ENCODE data around the gene LTBP2.

LTBP2 gene

GRCh38 chr14:74613211-74613914, 1.3 kb upstream of the LTBP2 start:
- in situ Hi-C loops (cut with MboI; ENCODE audit: low sequenced_read_pairs), result no loop called here

DNA sequence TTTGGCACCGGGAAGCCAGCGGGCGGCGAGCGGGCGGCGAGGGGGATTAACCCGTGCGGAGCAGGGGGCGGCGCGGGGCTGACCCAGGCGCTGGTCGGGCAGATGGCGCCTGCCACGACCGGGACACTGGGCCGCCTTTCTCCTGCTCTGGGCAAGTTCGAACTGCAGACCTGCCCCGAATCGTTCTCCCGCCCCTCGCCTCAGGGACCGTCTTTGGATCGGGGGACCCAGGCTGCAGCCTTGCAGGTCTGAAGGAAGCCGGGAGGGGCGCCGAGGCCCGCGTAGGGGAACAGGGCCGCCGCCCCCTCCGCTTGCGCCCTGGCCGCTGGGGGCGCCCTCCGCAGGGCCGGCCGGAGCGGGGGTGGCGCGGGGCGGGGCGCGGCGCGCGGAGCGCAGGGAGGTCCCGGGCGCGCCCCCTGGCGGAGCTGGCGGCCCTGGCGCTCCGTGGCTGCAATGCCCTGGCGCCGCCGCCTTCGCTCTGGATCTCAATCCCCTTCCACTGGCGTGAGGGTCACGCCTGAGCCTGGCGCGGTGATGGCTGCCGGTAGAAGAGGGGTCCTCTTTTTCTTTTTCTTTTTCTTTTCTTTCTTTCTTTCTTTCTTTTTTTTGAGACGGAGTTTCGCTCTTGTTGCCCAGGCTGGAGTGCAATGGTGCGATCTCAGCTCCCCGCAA, 449 bp upstream of the LTBP2 start:
- in situ Hi-C loops (cut with MboI; ENCODE audit: low sequenced_read_pairs), result no loop called here

DNA sequence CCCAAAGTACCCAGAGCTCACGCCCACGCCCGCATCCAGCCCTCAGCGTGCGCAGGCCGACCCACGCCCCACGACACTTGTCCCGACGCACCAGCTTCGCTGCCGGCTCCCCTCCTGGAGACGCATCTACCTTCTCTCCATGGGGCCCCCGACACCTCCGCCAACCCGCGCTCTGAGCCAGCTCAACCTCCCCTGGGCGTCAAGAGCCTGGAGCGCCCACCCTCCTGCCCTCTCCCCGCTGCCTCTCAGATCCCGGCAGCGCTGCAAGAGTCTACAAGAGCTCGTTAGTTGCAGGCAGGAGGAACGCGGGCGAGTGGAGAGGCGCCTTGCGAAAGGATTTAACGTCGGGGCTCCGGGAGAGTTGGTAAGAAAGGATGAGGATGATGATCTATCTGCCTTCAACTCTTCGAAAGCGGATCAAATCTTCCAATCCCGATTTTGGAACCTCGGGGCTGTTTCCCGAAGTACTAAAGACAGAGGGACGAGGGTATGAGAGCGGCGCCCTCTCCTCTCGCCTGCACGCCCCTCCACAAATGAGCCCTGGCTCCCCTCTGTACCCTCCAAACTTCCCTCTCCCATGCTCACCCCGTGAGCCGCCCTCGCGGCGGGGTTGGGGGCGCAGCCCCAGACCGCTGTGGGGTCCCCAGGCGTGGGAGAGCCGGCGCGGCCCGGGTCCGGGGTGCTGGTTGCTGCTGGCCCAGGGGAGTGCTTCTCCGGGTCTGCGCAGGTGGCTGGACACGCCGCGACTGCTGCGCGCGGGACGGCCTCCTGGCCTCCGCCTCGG, 979 bp downstream of the LTBP2 start:
- in situ Hi-C loops (cut with MboI; ENCODE audit: low sequenced_read_pairs), result no loop called here

DNA sequence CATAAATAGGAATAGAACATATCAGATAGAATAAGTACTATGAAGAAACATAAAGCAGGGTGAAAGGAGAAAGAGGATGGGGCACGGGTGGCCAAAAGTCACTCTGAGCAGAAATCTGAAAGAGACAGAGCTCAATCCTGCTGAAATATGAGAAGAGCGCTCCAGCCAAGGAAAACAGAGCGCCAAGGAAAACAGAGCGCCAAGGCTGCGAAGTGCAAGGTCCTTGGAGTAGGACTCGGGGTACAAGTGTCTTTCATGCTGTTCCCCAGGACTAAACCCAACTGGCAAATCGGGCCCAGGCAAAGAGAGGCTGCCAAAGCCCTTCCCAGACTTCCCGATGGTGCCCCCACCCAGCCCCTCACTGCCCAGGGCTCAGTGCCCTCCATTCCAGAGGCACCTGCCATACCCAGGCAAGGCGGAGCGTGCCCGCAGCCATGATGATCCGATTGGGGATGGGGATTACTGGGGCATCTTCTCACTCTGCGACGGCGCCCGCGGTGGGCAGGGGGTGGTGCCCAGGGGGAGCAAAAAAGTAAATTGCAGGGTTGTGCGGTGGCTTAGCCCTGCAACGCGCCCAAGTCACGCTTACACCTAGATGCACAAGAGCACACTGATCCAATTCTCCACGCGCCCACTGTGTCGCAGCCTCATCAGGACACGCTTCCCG, 1.7 kb downstream of the LTBP2 start:
- in situ Hi-C loops (cut with MboI; ENCODE audit: low sequenced_read_pairs), result no loop called here

DNA sequence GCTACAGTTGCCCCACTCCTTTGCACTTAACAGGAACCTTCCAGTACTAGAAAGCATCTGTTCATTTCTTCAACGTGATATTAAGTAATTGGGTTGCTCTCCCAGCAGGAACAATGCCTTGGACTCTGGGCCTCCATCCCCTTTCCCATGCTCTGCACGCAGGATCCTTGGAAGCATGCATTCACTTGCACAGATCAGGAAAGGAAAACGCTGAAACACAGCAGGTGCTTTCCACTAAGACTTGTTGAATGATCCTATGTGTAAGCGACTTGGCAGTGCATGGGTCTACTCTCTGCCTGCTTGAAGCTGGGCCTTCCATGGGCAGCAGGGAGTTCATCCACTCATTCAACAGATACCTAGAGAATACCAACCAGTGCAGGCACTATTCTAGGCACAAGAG, 2.3 kb downstream of the LTBP2 start:
- in situ Hi-C loops (cut with MboI; ENCODE audit: low sequenced_read_pairs), result no loop called here

DNA sequence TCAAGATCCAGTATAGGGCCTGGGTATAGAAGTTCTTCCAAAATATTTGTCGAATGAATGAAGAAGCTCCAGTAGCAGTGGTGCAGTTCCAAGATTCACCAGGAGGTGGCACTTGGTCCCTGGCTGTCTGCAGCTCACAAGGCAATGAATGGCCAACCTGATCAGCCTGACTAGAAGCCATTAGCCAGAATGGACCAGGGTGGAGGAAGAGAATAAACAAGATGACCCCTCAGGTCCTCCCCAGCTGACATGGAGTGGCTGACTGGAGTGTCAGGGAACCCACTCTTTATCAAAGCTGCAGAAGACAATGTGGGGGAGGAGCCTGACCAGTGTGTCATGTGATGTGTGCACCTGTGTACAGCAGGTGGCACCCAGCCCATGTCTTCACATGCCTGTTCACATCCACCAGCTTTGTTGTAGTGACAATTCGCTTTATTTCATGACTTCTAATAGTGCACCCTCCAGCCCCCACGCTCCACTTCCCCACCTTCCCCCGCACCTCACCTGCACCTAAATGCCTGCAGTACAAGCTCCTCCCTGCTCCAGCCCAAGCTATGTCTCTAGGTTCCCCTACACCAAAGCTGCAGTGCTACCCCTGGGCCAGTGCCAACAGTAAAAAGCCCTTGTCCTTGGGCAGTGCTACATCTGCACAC, 3.0 kb downstream of the LTBP2 start:
- in situ Hi-C loops (cut with MboI; ENCODE audit: low sequenced_read_pairs), result no loop called here

GRCh38 chr14:74606727-74607126, 5.3 kb downstream of the LTBP2 start:
- in situ Hi-C loops (cut with MboI; ENCODE audit: low sequenced_read_pairs), result no loop called here

- in situ Hi-C loops (cut with MboI; ENCODE audit: low sequenced_read_pairs), result no loop called here
Measured at GRCh38 chr14:74605531-74606223, 6.4 kb downstream of the LTBP2 start.

GRCh38 chr14:74604911-74605310, 7.1 kb downstream of the LTBP2 start:
- in situ Hi-C loops (cut with MboI; ENCODE audit: low sequenced_read_pairs), result no loop called here

DNA sequence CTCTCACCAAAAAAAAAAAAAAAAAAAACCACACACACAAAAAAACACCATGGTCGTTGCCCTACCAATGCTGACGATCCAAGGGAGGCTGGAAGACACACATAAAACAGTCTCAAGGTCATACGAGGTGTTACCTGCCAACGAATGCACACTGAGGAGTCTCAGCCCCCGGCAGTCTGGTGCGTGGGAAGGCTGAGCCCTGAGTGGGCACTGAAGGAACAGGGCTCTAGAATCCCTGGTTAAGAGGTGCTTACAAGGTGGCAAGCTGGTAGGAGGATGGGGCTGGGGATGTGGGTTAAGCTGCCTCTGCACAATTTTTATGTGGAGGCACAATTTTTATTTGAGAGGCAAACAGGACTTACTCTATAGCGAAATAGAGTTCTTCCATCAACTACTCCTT, 7.9 kb downstream of the LTBP2 start:
- in situ Hi-C loops (cut with MboI; ENCODE audit: low sequenced_read_pairs), result no loop called here

DNA sequence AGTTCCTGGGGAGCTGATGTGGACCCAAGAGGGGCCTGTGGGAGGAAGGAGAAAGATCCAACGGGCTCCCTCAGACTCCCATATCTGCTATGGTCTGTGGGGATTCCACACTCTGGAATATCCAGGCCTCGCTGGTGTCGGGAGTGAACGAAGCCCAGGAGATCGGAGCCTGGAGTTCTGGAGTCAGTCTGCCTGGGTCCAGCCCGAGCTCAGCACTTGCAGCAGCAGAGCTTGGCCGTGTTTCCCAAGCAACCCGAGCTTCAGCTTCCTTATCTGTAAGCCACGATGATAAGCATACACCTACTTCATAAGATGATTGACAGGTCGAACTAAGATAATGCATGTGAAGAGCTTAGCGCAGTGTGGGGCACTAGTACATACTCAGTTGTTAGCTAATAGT, 10.1 kb downstream of the LTBP2 start:
- in situ Hi-C loops (cut with MboI; ENCODE audit: low sequenced_read_pairs), result no loop called here

DNA sequence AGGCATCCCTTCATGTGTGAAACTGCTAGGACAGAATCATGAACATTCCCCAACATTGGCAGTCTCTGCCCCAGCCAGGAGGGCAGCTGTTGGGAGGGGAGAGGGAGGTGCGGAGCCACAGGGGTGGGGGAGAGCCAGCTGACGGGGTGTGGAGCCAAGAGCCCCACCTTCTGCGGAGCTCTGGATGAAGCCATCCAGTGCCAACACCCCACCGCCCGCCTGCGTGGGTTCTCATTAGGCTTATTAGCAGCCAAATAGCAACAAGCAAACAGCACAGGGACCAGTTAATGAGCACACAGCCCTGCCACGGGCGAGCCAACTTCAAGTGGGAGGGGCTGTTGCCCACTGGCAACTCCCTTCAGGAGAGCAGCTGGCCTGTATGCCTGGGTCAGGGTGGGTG, 12.1 kb downstream of the LTBP2 start:
- in situ Hi-C loops (cut with MboI; ENCODE audit: low sequenced_read_pairs), result no loop called here

DNA sequence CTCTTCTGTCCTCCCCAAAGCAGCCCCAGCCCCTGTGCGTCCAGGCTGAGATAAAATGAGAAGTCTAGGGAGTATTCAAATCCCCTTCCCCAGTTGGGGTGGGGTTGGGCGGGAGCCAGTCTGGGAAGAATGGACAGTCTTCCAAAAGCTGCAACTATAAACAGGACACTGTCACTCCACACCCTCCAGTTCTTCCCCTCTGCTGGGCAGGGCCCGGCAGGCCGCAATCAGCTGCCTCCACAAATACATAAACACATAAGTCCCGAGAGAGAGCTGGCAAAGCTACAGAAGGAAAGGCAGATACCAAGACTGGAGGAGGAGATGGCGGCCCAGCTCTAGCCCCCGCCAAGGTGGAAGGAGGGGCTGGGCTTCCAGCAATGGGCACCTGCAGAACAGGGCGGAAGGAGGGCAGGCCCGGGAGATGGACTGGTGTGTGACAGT, 12.7 kb downstream of the LTBP2 start:
- in situ Hi-C loops (cut with MboI; ENCODE audit: low sequenced_read_pairs), result no loop called here

DNA sequence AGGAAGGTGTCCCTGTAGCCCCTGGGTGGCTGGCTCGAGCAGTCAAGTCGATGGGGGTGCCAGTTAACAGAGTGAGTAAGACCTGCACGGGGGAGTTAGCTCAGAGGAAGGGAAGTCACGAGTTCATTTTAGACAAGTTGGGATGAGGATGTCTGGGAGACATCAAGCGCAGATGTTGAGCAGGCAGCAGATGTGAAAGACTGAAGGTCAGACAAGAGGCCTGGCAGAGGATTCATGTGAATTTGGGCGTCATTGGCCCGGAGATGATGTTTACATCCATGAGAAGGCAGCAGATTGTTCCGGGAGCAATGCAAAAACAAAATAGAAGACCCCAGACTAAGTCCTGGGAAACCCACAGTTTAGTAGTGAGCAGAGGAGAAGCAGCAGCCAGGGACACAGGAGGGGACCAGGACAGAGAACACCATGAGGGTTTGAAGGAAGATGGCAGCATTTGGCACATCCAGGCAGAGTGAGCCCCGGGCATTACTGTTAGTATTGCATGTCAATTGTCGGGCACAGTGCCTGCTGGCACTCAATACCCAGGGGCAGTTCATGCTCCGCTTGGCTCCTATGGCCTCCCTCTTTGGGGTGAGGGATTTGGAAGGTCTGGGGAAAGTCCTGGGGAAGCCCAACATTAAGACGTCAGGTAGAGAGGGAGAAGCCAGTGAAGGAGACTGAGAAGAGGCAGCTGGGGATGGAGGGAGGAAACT, 15.1 kb downstream of the LTBP2 start:
- in situ Hi-C loops (cut with MboI; ENCODE audit: low sequenced_read_pairs), result no loop called here

- in situ Hi-C loops (cut with MboI; ENCODE audit: low sequenced_read_pairs), result no loop called here
Measured at GRCh38 chr14:74595006-74595735, 16.9 kb downstream of the LTBP2 start.

GRCh38 chr14:74594606-74595005, 17.4 kb downstream of the LTBP2 start:
- in situ Hi-C loops (cut with MboI; ENCODE audit: low sequenced_read_pairs), result no loop called here

DNA sequence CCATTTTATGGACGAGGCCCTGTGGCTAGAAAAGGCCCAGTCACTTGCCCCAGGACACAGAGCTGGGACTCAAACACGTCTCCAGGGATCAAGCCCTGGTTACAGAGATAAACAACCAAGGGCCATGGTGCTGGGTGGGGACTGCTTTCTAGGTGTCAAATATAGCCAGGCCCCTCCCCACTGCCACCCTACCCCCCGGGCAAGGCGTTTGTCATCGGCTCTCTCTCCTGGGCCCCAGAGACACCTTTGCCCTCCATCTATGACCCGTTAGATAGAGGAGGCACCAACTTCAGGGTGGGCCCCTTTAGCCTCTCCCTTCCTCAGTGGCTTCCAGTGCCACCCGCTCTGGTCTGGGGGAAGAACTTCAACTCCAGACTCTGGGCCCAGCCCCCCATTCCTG, 18.0 kb downstream of the LTBP2 start:
- in situ Hi-C loops (cut with MboI; ENCODE audit: low sequenced_read_pairs), result no loop called here

GRCh38 chr14:74593241-74593953, 18.6 kb downstream of the LTBP2 start:
- in situ Hi-C loops (cut with MboI; ENCODE audit: low sequenced_read_pairs), result no loop called here
